GM08714 (cell line): ENCODE results near the gene GULP1.

Source experiments
- H3K4me3 ChIP-seq: fragments of 200-500 bp; sonication (Bioruptor generic); 2 replicates; pipeline ENCODE4 v1.5.1; 2014; ENCODE audit warnings: mild to moderate bottlenecking, low read length, inconsistent platforms
- ZNF274 ChIP-seq: IDR thresholded peaks from 2 replicates; pipeline ENCODE4 v1.6.1; 2012; ENCODE audit warnings: mild to moderate bottlenecking, low read depth, low read length

Gene GULP1

GRCh38 chr2:188561473-188561979, 269.9 kb downstream of the GULP1 start:
- H3K4me3 ChIP-seq: no peak overlapping the region
- TF ChIP-seq ZNF274: no peak

- no peak for TF ChIP-seq ZNF274
- H3K4me3 ChIP-seq: no peak overlapping the region
Measured at GRCh38 chr2:188569431-188570165, 277.9 kb downstream of the GULP1 start.

- no peak for TF ChIP-seq ZNF274
- no peak overlapping the region for H3K4me3 ChIP-seq
Measured at GRCh38 chr2:188570370-188570769, 278.7 kb downstream of the GULP1 start.

DNA sequence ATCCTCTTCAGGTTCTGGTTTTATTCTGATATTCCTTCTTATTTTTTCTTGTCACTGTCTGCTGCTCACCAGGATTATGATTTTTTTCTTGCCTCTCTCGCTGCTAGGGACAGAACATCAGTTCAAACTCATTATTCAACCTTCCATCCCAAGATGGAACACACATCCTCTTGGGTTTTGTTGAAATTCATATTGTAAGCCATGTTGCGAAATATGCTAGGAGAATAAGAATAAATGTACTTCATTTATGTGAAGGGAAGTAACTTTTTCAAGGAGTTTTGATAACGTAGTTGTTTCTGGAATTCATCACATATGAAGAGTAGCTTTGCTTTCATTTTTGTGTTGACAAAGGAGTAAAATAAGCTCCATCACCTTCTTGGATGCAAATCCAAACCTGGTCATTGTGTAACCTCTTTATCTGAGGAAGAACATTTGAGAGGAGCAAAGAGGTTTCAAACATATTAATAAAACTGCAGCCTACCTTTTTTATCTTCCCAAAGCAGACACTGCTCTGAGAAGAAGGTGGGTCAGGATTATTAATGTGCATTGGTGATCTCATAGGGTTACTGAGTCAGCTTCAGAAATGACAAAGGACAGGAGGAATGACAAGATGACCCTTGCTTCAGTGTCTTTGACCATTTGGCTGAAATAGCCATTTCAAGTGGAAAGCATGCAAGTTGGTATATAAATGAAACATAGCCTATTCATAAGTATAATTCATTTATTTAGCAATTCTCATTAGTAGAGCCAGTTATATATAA, 280.0 kb downstream of the GULP1 start:
- TF ChIP-seq ZNF274: no peak
- H3K4me3 ChIP-seq: no peak overlapping the region

DNA sequence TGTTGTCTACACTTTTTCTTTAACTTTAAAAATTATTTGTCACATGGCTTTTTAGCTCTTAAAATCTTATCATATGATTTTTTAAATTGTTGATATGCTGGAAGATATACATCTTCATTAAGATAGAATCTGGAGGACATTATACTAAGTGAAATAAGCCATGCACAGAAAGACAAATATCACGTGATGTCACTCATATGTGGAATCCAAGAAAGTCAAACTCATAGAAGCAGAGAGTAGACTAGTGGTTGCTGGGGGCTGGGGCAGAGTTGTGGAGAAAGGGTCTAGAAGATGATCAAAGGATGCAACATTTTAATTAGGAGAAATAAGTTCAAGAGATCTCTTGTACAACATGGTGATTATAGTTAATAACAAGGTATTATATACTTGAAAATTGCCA, 280.9 kb downstream of the GULP1 start:
- no peak overlapping the region for H3K4me3 ChIP-seq
- TF ChIP-seq ZNF274: no peak

GRCh38 chr2:188573453-188573852, 281.8 kb downstream of the GULP1 start:
- no peak overlapping the region for H3K4me3 ChIP-seq
- no peak for TF ChIP-seq ZNF274

DNA sequence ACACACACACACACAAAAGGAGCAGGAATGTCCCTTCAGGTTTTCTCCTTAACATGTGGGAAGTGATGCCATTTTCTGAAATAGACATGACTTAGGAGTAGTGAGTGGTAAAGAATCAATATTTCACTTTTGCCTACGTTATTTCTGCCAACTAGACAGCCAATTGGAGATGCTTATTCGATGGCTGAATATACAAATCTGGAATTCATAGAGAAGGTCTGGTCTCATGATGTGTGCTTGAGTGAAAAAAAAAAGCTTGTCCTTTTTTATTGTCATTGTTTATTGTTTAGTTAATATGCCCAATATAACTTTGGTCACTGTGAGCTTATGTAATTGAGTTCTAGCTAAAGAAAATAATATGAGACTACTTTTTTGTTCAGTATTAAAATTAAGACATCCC, 284.3 kb downstream of the GULP1 start:
- TF ChIP-seq ZNF274: no peak
- H3K4me3 ChIP-seq: no peak overlapping the region

- H3K4me3 ChIP-seq: no peak overlapping the region
- TF ChIP-seq ZNF274: no peak
Measured at GRCh38 chr2:188576651-188577050, 285.0 kb downstream of the GULP1 start.

DNA sequence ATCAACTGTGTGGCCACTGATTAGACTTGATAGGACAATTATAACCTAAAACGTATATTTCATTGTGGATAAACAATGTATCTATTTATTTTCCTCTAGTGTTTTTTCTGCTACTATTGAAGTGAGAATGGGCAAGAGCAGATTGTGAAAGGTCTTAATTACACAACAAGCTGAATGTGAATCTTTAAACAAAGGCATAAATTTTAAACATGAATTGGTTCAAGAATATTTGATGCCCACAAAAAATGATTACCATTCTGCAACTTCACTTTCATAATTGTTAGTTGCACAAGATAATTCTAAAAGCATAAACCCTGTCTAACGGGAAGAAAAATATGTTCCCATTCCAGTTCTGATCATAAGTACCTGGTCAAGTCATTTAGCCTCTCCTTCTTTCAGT, 285.6 kb downstream of the GULP1 start:
- no peak overlapping the region for H3K4me3 ChIP-seq
- TF ChIP-seq ZNF274: no peak

DNA sequence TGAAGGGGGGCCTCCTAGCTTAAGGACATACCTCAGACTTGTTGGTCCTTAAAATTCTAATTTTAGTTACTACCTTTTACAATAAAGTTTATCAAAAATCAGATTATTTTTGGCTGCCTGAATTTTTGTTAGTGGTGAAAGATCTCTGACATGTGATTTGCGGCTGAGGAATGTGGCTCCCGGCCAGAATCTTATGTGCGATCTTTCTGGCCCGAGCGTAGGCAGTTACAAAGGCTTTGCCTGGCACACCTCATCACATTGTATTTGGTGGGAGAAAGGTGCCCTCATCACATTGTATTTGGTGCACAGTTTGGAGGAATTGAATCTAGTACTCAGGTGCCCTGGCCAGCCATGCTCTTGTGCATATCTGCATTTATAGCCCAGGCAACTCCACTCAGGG, 289.1 kb downstream of the GULP1 start:
- no peak overlapping the region for H3K4me3 ChIP-seq
- TF ChIP-seq ZNF274: no peak

GRCh38 chr2:188582211-188582610, 290.5 kb downstream of the GULP1 start:
- TF ChIP-seq ZNF274: no peak
- H3K4me3 ChIP-seq: no peak overlapping the region

GRCh38 chr2:188588235-188588634, 296.6 kb downstream of the GULP1 start:
- no peak for TF ChIP-seq ZNF274
- no peak overlapping the region for H3K4me3 ChIP-seq

DNA sequence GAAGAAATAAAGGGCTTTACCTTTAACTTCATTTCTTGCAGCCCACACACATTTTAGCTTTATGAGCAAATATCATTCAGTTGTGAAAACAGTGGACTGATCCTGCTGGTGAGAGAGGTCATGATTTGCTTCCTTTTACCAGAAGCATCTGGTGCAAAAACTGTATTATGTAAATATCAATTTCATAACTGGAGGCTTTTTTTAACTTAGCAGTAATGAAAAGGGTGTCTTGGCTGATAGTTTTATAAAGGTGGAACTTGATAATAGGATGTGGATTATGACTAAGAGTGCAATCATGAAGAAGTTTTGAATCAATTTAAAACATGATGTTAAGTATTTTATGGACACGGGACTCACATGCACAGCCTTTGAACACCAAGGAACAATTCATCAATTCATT, 304.4 kb downstream of the GULP1 start:
- TF ChIP-seq ZNF274: no peak

GRCh38 chr2:188598551-188598950, 306.9 kb downstream of the GULP1 start:
- no peak overlapping the region for H3K4me3 ChIP-seq
- no peak for TF ChIP-seq ZNF274

More for the DNA sequence above, 304.4 kb downstream of the GULP1 start:
- H3K4me3 ChIP-seq: no peak overlapping the region

DNA sequence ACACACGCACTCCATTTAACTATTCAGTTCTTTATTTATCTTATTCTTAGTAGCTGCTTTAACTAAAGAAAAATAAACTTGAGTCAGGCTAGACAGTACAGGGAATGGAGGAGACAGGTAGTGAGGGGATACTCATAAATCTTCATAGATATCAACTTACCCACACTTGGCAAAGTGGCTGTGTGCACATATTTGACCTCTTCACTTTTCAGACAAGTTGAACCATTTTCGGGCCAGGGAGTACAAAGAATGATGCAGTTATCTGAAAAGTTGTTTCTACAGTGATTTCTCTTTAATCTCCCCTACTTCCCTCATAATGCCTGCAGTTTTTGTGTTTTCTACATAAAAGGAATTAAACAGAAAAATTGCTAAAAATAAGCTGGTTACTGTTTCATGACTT, 307.5 kb downstream of the GULP1 start:
- H3K4me3 ChIP-seq: no peak overlapping the region
- no peak for TF ChIP-seq ZNF274

DNA sequence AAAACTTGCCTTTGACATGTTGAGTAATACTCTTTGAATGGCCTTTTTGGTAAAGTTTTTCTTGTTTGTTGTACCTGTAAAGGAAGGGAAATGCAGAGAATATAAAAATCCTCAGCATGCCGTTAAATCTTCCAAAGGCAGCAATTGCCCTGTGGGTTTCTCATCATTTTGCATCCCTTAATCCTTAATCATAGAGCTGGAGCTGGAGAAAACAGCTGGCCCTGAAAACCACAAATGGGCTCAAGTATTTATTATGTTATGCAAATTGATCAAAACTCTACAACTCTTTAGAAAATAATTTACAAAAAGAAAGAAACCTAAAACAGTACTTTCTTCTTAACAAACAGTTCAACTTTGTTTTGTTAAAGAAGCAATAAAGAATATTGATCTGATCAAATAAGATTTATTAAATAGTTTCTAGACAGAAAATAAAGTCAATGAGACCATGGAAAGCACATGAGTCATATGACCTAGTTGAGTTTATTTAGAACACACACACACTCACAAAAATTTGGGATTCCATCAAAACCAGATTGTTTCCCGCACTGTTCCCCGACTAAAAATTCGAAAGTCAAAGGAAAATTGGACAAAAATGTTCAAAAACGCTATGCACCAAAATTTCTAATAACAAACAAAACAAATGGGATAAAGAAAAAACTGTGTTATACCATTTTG, 309.0 kb downstream of the GULP1 start:
- H3K4me3 ChIP-seq: no peak overlapping the region

More for the DNA sequence above, 309.0 kb downstream of the GULP1 start:
- TF ChIP-seq ZNF274: no peak
